SHP77 (cell line): Measurements from ENCODE around the gene UBC.
"Not testable (repeated sequence)": the region's sequence is repeated elsewhere in the genome, so short reads cannot be mapped to it uniquely, and the experiment has no call there.

Source experiments
- DNase-seq, 2 experiments: peaks; one replicate each; lab custom pipeline; 2025; lab: John Stamatoyannopoulos, UW

The UBC gene

GRCh38 chr12:124914392-124915238, at the start of gene UBC:
Gene UBC, minus strand, starts transcription at chr12:124914650. Its CDS starts 879 bp downstream, at chr12:124913771.
- no peak for DNase-seq

- no peak for DNase-seq
Observed at GRCh38 chr12:124963211-124963610, 48.8 kb upstream of the UBC start.

- DNase-seq, result no peak
Observed at GRCh38 chr12:124961055-124961454, 46.6 kb upstream of the UBC start.

DNA sequence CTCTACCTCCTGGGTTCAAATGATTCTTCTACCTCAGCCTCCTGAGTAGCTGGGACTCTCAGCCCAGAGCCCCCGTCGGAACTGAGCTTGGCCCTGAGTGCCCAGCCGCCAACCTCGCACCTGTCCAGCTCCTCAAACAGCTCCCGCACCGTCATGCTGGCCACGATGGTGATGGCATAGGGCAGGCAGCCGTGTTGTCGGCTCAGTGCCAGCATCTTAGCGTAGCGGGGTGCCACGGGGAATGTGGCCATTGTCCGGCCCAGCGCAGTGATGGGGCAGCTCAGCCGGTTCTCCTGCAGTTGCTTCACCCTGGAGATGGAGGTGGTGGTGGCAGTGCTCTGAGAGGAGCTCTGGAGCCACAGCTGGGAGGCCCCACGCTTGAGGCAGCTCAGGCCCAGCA, 42.1 kb upstream of the UBC start:
- DNase-seq, result no peak

- no peak for DNase-seq
Observed at GRCh38 chr12:124954771-124955170, 40.3 kb upstream of the UBC start.

DNA sequence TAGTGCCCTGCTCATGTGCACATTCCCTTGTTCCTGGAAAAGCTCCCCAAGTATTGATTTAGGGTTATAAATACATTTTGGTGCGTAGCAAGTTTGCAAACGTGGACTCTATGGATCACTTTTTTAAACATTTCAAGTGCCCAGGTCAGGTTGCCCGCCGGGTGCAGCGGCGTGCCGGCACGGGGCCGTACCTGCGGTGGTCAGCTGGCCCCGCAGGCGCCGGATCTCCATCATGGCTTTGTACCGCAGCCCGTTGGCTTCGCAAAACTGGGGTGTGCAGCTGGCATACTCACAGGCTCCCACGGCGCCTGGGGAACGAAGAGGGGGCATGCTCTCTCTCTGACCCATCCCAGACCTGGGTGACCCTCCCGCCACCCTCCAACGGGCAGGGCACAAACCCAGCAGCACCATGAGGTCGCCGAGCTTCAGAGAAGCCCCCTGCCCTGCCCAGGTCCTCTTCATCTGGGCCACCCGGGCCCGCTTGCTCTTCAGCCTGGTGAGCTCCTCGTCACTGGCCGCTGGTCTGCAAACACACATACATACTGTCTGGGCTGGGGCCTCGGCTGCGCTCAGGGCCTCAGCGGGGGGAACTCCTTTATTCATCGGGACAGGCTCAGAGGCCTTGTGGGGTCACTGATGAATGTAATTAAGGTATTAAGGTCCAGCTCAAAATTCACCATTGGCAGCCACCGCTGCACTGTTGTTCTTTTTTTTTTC, 39.4 kb upstream of the UBC start:
- DNase-seq, result no peak

- no peak for DNase-seq
Observed at GRCh38 chr12:124952801-124953200, 38.4 kb upstream of the UBC start.

GRCh38 chr12:124952295-124952694, 37.8 kb upstream of the UBC start:
- DNase-seq, result no peak

DNA sequence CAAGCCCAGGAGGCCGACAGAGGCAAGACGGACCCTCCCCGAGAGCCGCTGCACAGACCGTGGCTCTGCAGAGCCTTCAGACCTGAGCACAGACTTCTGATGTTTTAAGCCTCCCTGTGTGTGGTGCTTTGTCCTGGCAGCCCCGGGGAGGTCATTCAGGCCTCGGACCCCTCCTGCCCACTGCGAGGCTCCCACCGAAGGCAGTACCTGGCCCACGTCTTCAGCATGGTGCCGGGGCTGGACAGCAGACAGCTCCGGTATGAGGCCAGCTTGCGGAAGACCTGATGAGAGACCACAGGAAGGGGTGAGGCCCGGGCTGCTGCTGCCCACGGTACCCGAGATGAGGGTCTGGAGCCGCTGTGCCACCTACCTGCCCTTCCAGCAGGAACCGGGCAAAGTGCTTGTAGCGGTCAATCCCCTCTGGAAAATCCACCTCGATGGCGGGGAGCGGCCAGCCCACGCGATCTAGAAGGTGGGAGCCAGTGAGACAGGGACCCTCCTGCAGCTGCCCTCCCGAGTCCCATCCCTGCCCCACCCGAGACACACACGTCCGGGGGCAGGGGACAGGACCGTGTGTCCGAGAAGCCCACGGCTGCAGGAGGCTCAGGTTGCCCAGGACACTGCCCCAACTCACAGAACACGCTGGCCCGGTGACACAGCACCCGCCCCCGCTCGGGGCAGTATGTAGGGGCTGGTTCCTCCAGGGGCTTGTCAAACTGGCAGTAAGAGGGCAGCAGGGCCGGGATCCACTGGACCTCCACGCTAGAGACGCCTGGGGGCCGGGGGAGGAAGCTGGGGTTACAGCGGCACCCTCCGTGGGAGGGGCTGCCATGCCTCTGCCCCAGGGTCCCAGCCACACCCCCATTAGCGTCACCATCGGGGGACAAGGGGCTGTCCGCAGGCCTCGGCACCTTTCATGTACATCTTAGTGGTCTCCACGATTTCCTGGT, 35.6 kb upstream of the UBC start:
- no peak for DNase-seq

- no peak for DNase-seq
Observed at GRCh38 chr12:124949066-124949465, 34.6 kb upstream of the UBC start.

GRCh38 chr12:124947561-124948398, 33.3 kb upstream of the UBC start:
- DNase-seq, result no peak

DNA sequence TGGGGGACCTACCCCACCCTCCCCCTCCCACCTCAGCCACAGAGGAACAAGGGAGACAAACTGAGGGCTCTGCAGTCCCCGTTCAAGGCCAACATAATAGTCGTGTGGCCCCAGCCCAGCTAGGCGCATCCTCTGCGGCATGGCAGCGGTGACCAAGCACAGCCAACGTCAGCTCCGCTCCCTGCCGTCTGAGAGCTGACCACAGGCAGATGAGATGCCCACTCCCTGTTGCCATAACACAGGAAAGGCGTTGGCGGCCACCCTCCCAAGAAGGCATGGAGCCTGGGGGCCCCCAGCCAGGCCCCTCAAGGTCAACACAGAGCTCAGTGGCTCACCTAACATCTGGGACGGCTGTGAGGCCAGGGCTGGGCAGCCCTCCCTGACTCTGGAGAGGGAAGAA, 32.6 kb upstream of the UBC start:
- DNase-seq, result no peak

- no peak for DNase-seq
Observed at GRCh38 chr12:124946447-124946793, 32.0 kb upstream of the UBC start.

- no peak for DNase-seq
Observed at GRCh38 chr12:124941170-124941527, 26.7 kb upstream of the UBC start.

GRCh38 chr12:124940393-124941169, 26.1 kb upstream of the UBC start:
- no peak for DNase-seq

DNA sequence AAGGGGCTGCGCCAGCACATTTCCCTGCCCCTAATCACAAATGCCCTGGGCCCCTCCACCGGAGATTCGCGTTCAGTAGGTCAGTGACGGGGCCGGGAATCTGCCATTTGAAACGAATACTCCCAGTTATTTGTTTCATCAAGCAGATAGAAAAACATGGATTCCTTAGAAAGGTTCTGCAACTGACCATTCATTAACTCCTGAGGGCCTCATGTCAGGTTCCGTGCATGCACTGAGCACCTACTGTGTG, 25.6 kb upstream of the UBC start:
- no peak for DNase-seq

GRCh38 chr12:124939421-124940142, 25.1 kb upstream of the UBC start:
- no peak for DNase-seq

- DNase-seq, result no peak
Observed at GRCh38 chr12:124939079-124939420, 24.6 kb upstream of the UBC start.

DNA sequence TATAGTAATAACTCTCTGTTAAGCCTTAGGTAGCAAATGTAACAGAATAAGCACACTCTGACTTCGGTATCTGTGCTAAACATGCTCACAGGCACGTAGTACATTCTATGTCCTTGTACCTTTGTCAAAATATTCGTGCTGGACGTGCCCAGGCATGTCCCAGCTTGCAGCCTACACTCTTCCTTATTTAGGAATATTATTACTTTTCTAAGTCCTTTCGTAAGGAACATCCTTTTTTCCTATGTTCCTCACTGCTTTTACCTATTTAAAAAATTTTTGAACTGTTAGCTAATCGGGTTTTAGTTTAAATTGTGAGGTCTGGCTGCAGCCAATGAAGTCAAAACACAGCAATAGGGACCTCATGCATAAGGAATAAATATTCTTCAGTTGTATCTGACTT, 24.1 kb upstream of the UBC start:
- DNase-seq, result no peak

- no peak for DNase-seq
Observed at GRCh38 chr12:124938108-124938507, 23.7 kb upstream of the UBC start.

DNA sequence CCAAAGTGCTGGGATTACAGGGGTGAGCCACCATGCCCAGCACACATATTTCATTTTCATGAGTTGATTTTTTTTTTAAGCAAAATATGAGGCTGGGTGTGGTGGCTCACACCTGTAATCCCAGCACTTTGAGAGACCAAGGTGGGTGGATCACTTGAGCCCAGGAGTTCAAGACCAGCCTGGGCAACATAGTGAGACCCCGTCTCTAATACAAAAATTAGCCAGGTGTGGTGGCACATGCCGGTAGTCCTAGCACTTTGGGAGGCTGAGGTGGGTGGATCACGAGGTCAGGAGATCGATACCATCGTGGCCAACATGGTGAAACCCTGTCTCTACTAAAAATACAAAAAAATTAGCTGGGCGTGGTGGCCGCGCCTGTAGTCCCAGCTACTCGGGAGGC, 17.1 kb upstream of the UBC start:
- not testable (repeated sequence) for DNase-seq
